ENCODE measurements around the gene CHURC1. TPM values are rescaled to one million over a fixed set of nuclear protein-coding genes. Genes with fewer than 3 reads are reported as not detected.

CHURC1 gene
- total and polyA plus RNA-seq, 2 of the 8 experiments (the other 6 are each of a cell fraction or from before 2014, with no cell fraction given) = 50.2 to 59.3 TPM

DNA sequence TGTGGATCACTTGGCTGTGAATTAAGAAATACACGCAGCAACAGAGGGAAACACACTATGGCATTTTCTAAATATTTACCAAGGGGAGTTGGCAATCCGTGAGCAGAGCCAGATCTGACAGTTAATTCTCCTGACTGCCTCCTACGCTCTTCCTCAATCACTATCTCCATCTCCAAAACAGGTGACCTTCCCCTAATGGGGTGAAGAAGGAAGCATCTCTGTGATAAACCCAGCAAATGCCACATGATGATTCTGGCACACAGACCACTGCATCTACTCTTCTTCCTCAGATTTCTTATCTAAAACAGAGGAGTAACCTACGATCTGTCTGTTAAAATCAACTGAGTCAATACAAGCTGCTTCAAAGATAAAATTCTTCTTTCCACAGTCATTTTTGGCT is 38.9 kb upstream of the CHURC1 start (continued):
- TF ChIP-seq CHD7 (IDR thresholded peaks at IDR 0.05; ENCODE audit: insufficient replicate concordance, low read length) (no peak), KDM1A (IDR thresholded peaks at IDR 0.05; ENCODE audit: borderline replicate concordance, low read length) (no peak), SIN3A (conservative IDR thresholded peaks at IDR 0.05 in 1 of 2, IDR thresholded peaks at IDR 0.05 in 1 of 2; ENCODE audit: low read depth in 1 of 2, low read length in 2 of 2) (no peak), FOSL1 (IDR thresholded peaks at IDR 0.05; ENCODE audit: insufficient read depth, low read depth, low read length) (no peak), KDM5A (IDR thresholded peaks at IDR 0.05; ENCODE audit: low read length) (no peak), TEAD4 (IDR thresholded peaks at IDR 0.05; ENCODE audit: low read depth, low read length) (no peak), CBX5 (IDR thresholded peaks at IDR 0.05; ENCODE audit: low read depth, low read length) (no peak), NANOG (IDR thresholded peaks at IDR 0.05; ENCODE audit: insufficient read depth, low read depth, low read length, poor library complexity, severe bottlenecking) (no peak), GABPA (IDR thresholded peaks at IDR 0.05; ENCODE audit: borderline replicate concordance, insufficient read depth, low read length) (no peak), GTF2F1 (IDR thresholded peaks at IDR 0.05; ENCODE audit: borderline replicate concordance, low read depth, low read length) (no peak), SIRT6 (IDR thresholded peaks at IDR 0.05; ENCODE audit: low read length) (no peak), EZH2 (IDR thresholded peaks at IDR 0.05; ENCODE audit: low read depth, low read length, severe bottlenecking) (no peak)
